PC-9 (cell line): ENCODE data around the gene SLC28A1. TPM values are rescaled to one million over a fixed set of nuclear protein-coding genes. Genes with fewer than 3 reads are reported as not detected.

Source experiments
- BruUV-seq: library from RNA; stranded (reverse); fragments of 400-500 nt; replicated peaks from 2 replicates; lab custom pipeline; 2021; lab: Mats Ljungman, UMichigan
- CTCF ChIA-PET: fragments of 300-600 bp; sonication (Branson Sonifier 250); formaldehyde crosslinking; loops from one replicate; lab custom pipeline; 2022; ENCODE audit warnings: antibody characterized with exemption; lab: Charles Lee
- POLR2A ChIA-PET: fragments of 300-600 bp; sonication (Branson Sonifier 250); formaldehyde crosslinking; loops from one replicate; lab custom pipeline; 2022; ENCODE audit warnings: antibody characterized with exemption; ENCODE audit not compliant: unreplicated experiment; lab: Charles Lee
- DNase-seq, 2 experiments: peaks; one replicate each; pipeline versions ENCODE4 v3.0.0 to v3.0.0-alpha.2; 2015 to 2022; ENCODE audit warnings: mixed read lengths in 1 of 2
- H2AFZ ChIP-seq: fragments of 200-600 bp; sonication (generic); 2 replicates; pipeline ENCODE4 v1.8.1; 2017; ENCODE audit warnings: antibody characterized with exemption
- H3F3A ChIP-seq: fragments of 200-600 bp; sonication (generic); 2 replicates; pipeline ENCODE4 v1.8.1; 2017; ENCODE audit warnings: antibody characterized with exemption, mild to moderate bottlenecking, low read depth; ENCODE audit not compliant: insufficient read depth
- H3K27ac ChIP-seq: fragments of 200-600 bp; sonication (generic); 2 replicates; pipeline ENCODE4 v1.6.1; 2016; ENCODE audit warnings: mixed run types
- H3K27me3 ChIP-seq: fragments of 200-600 bp; sonication (generic); 2 replicates; pipeline ENCODE4 v1.6.1; 2016; ENCODE audit warnings: low read depth, mixed run types; ENCODE audit not compliant: insufficient read depth
- H3K36me3 ChIP-seq: fragments of 200-600 bp; sonication (generic); 2 replicates; pipeline ENCODE4 v1.6.1; 2016; ENCODE audit warnings: low read depth, mixed run types
- H3K4me1 ChIP-seq: fragments of 200-600 bp; sonication (generic); replicated peaks from 2 replicates; pipeline ENCODE4 v1.6.1; 2016; ENCODE audit warnings: mixed run types; ENCODE audit not compliant: insufficient read depth
- H3K4me2 ChIP-seq: fragments of 200-600 bp; sonication (generic); 2 replicates; pipeline ENCODE4 v1.6.1; 2017; ENCODE audit warnings: mixed run types
- H3K4me3 ChIP-seq: fragments of 200-600 bp; sonication (generic); 2 replicates; pipeline ENCODE4 v1.6.1; 2016; ENCODE audit warnings: mixed run types
- H3K79me2 ChIP-seq: fragments of 200-600 bp; sonication (generic); 2 replicates; pipeline ENCODE4 v1.6.1; 2017; ENCODE audit warnings: low read depth, mixed run types
- H3K9me2 ChIP-seq: fragments of 200-600 bp; sonication (generic); 2 replicates; pipeline ENCODE4 v1.8.1; 2017; ENCODE audit warnings: mild to moderate bottlenecking; ENCODE audit not compliant: insufficient read depth
- H3K9me3 ChIP-seq: fragments of 200-600 bp; sonication (generic); 2 replicates; pipeline ENCODE4 v1.8.1; 2016; ENCODE audit warnings: low read depth; ENCODE audit not compliant: insufficient read depth
- H4K20me1 ChIP-seq: fragments of 200-600 bp; sonication (generic); 2 replicates; pipeline ENCODE4 v1.8.1; 2017; ENCODE audit not compliant: insufficient read depth
- CTCF ChIP-seq: fragments of 200-600 bp; sonication (generic); conservative IDR thresholded peaks from 2 replicates; pipeline ENCODE4 v1.6.1; 2017; ENCODE audit warnings: mixed run types, antibody characterized with exemption, mild to moderate bottlenecking, moderate library complexity
- EZH2 ChIP-seq: fragments of 200-600 bp; sonication (generic); IDR thresholded peaks from 2 replicates; pipeline ENCODE4 v1.8.0; 2017; ENCODE audit warnings: antibody characterized with exemption, low read depth
- intact Hi-C: fragments of 100-400 bp; cut with micrococcal nuclease; formaldehyde crosslinking; loops from one replicate; pipeline ENCODE4 v1.10.0; 2022; ENCODE audit not compliant: unreplicated experiment
- total RNA-seq: library from RNA; stranded (reverse); gene quantifications from 2 replicates; pipeline ENCODE4 v1.2.3, GENCODE V29; 2021

The SLC28A1 gene
- total RNA-seq, 1 experiment from 2014 or later, result 0.70 TPM

GRCh38 chr15:84871428-84871985 lies 13.0 kb upstream of the SLC28A1 start:
- H3K36me3 ChIP-seq, result no peaks in the 10 kb centered on the region
- no peak overlapping the region for H2AFZ ChIP-seq
- intact Hi-C loops, result no loop called here
- H3K27me3 ChIP-seq, result no peaks in the 10 kb centered on the region
- DNase-seq, result no peak
- H4K20me1 ChIP-seq, result no peaks in the 10 kb centered on the region
- BruUV-seq, result no TSS peak
- no peaks in the 10 kb centered on the region for H3K9me3 ChIP-seq
- TF ChIP-seq CTCF, result no peak
- TF ChIP-seq EZH2, result no peak
- H3K27ac ChIP-seq, result no peak overlapping the region
- ChIA-PET POLR2A (interaction anchor here (0.6 kb wide), 1 partner anchor 40 kb away, joined by 3 read pairs; no protein-coding TSS in a partner anchor), CTCF (no interaction called here)
- H3K4me2 ChIP-seq, result no peak overlapping the region
- H3F3A ChIP-seq, result no peaks in the 10 kb centered on the region
- peaks cover 9% of the 10 kb centered on the region for H3K4me1 ChIP-seq
- H3K4me3 ChIP-seq, result no peak overlapping the region
- no peaks in the 10 kb centered on the region for H3K79me2 ChIP-seq
- H3K9me2 ChIP-seq, result no peaks in the 10 kb centered on the region

- peaks cover 9% of the 10 kb centered on the region for H3K4me1 ChIP-seq
- no peaks in the 10 kb centered on the region for H3K27me3 ChIP-seq
- ChIA-PET POLR2A (interaction anchor here (0.6 kb wide), 1 partner anchor 39 kb away, joined by 3 read pairs; no protein-coding TSS in a partner anchor), CTCF (no interaction called here)
- intact Hi-C loops, result no loop called here
- H2AFZ ChIP-seq, result no peak overlapping the region
- no peak for DNase-seq
- H3K27ac ChIP-seq, result no peak overlapping the region
- H3K9me3 ChIP-seq, result no peaks in the 10 kb centered on the region
- no peaks in the 10 kb centered on the region for H3K36me3 ChIP-seq
- H4K20me1 ChIP-seq, result no peaks in the 10 kb centered on the region
- H3F3A ChIP-seq, result no peaks in the 10 kb centered on the region; the same call in 1 of the 2 replicates
- H3K4me2 ChIP-seq, result no peak overlapping the region
- no peak for TF ChIP-seq EZH2
- no peak for TF ChIP-seq CTCF
- H3K9me2 ChIP-seq, result no peaks in the 10 kb centered on the region
- H3K4me3 ChIP-seq, result no peak overlapping the region
- BruUV-seq, result no TSS peak
- H3K79me2 ChIP-seq, result no peaks in the 10 kb centered on the region
Observed at GRCh38 chr15:84872009-84872910, 12.2 kb upstream of the SLC28A1 start.

- H3K79me2 ChIP-seq, result no peaks in the 10 kb centered on the region
- no peaks in the 10 kb centered on the region; the same call in 1 of the 2 replicates for H3F3A ChIP-seq
- TF ChIP-seq EZH2, result no peak
- no peak for TF ChIP-seq CTCF
- CTCF ChIA-PET, result no interaction called here
- H3K27ac ChIP-seq, result no peak overlapping the region
- no peak overlapping the region for H3K4me2 ChIP-seq
- DNase-seq, result no peak
- POLR2A ChIA-PET, result no interaction called here
- H4K20me1 ChIP-seq, result no peaks in the 10 kb centered on the region
- no peaks in the 10 kb centered on the region for H3K27me3 ChIP-seq
- no peak overlapping the region for H3K4me3 ChIP-seq
- H3K9me2 ChIP-seq, result no peaks in the 10 kb centered on the region
- peaks cover 21% of the 10 kb centered on the region for H3K4me1 ChIP-seq
- H3K9me3 ChIP-seq, result no peaks in the 10 kb centered on the region
- no peaks in the 10 kb centered on the region for H3K36me3 ChIP-seq
- intact Hi-C loops, result no loop called here
- BruUV-seq, result no TSS peak
- no peak overlapping the region for H2AFZ ChIP-seq
Observed at GRCh38 chr15:84873997-84874396, 10.5 kb upstream of the SLC28A1 start.
